GM21619 (cell line): ENCODE results near the gene DUS2.
"Not testable (repeated sequence)": the region's sequence is repeated elsewhere in the genome, so short reads cannot be mapped to it uniquely, and the experiment has no call there.

Experiments used
- ATAC-seq: cut with Tn5 transposase; IDR thresholded peaks from one replicate; pipeline ENCODE4 v1.9.1; 2021; ENCODE audit not compliant: unreplicated experiment

The DUS2 gene

DNA sequence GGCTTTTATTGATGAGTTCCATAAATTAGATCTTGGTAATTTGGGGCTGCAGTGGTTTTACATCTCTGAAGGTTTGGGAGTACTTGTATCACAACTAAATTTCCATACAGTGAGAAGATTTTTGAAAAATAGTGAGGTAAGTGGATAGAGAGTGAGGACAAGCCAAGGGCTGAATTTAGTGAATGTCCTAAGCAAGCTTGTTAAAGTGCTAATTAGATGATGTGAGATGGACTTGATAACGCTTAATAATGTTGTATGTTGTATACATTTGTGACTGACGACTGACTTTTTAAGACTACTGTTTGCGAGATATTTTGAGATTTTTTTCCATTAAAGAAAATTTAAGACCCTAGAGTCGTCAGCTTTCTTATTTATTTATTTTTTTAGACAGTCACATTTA, 66.0 kb downstream of the DUS2 start:
- ATAC-seq, result no peak

GRCh38 chr16:68090130-68090529, 67.0 kb downstream of the DUS2 start:
- ATAC-seq, result no peak

DNA sequence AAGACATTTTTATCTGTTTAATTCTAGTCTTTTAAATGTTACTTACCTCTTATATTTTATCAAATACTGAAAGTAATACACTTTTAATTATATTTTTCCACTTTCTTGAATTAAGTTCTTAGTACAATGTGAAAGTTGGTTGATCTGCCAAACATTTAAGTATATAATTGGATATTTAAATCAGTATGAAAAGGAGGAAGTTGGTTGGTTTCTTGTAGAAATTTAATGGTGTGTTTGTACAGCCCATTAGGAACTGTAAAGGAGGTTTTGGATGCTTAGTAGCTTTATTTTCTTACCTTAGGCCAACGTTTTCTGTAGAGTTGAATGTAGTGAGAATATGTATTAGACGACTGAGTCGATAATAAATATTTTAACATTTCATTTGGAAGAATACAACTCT, 67.4 kb downstream of the DUS2 start:
- no peak for ATAC-seq

DNA sequence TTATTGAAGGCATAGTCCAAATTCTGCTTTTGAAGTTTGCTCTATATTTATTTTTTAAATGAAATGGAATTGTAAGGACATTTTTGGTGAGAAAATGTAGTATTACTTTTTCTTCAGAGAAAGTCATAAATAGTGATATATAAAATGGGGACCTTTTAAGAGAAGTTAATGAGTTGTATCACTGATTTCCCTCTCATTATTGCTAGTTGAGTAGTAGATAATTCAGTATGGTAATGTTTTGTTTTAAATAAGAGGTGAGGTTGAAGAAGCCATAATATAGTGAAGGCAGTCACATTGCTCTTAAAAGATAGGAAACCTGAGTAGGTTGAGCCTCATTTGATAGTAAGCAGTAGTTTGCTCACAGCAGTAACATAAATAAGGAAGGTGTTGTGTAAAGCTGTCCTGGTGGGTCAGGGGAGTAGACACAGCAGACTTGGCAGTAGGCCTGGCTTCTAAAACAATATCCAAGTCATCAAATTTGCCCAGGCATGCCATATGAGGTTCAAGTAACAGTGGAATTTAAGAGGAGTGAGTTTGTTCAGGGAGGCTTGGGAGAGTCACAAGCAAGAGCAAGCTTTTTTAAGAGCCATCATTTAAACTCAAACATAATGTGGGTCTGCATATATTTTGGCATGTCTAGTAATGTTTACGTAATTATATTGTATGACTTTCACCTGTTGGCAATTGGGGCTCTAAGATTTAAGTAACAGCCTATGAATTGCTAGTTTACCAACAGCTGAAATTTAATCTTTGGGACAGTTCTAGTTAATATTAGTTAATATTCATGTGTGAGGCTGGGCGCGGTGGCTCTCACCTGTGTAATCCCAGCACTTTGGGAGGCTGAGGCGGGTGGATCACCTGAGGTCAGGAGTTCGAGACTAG, 68.5 kb downstream of the DUS2 start:
- no peak for ATAC-seq

- ATAC-seq, result not testable (repeated sequence)
Measured at GRCh38 chr16:68092275-68092674, 69.2 kb downstream of the DUS2 start.

DNA sequence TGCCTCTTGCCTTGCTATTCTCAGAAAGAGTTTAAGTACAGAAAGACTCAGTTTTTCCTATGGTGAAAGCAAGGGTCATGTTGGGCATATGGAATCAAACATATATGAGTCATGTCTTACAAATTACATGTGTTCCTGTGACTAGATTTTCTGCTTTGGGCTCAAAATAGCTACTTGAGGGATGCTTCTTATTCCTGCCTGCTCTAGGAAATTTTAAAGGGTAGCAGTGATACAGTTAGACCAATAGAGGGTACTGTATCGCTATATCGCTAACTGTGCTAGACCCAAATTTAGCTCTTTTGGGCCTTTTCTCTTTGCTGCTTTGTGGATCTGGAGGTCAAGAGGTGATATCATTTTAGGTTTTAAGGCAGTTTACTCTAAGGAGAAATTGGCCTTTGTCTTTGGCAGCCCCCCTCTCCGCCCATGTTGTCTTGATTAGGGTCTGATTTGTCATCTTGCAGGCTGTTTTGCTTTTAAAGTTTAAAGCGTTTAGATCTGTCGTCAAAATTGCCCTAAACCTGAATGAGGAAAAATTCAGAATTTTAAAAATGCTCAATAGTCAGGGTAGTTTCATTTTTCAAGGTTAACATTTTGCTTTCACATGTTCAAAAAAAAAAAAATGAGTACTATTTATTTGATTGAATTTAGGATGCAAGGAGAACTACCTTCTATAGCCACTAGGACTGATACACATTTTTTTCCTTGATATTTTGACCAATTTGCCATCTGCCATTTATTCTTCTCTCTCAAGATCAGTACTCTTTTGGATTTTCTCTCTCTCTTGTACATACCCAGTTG, 70.9 kb downstream of the DUS2 start:
- ATAC-seq, result no peak

DNA sequence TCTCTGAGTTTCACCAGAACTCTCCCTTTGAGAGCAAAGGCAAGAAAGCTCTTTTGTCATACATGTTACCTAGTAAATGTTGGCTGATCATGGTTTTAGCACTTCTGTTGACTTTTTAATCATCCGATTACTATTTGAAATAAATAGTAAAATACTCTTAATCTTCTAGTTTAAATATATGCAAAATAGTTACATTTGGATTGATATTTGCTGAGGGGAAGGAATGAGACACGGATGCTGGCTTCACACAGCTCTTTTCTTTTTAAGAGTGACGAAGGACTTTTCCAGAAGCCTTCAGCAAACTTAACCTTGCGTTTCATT, 71.5 kb downstream of the DUS2 start:
- ATAC-seq, result no peak

- no peak for ATAC-seq
Measured at GRCh38 chr16:68096491-68096890, 73.4 kb downstream of the DUS2 start.

DNA sequence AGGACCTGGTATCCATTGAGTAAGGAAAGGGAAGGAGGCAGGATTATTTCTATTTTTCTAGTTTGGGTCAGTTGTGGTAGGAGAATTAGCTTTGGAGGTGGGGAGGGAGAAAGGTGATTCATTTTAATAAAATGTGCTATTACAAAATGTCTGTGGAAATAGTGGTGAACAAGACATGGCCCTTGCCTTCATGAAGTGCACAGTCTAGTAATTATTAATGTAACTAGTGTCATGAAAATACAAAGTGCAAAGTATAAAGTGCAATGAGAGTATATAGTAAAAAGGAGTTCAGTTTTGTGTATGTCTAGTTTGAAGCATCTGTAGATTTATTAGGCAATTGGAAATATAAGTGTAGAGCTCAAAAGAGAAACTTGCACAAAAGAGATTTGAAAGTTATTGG, 74.0 kb downstream of the DUS2 start:
- no peak for ATAC-seq

DNA sequence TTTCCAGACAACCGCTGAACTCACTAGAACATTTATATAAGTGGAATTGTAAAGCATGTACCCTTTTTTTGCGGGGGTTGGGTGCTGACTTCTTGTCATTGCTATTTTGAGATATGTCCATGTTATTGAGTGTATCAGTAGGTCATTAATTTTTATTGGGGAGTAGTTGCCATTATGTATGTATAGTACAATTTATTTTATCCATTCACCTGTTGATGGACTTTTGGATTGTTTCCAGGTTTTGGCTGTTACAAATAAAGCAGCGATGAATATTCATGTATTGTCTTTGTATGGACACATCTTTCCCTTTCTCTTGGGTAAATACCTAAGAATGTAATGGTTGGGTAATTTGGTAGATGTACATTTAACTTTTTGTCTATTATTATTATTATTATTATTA, 74.8 kb downstream of the DUS2 start:
- no peak for ATAC-seq

- no peak for ATAC-seq
Measured at GRCh38 chr16:68100488-68100887, 77.4 kb downstream of the DUS2 start.

GRCh38 chr16:68105611-68106010, 82.5 kb downstream of the DUS2 start:
- no peak for ATAC-seq

DNA sequence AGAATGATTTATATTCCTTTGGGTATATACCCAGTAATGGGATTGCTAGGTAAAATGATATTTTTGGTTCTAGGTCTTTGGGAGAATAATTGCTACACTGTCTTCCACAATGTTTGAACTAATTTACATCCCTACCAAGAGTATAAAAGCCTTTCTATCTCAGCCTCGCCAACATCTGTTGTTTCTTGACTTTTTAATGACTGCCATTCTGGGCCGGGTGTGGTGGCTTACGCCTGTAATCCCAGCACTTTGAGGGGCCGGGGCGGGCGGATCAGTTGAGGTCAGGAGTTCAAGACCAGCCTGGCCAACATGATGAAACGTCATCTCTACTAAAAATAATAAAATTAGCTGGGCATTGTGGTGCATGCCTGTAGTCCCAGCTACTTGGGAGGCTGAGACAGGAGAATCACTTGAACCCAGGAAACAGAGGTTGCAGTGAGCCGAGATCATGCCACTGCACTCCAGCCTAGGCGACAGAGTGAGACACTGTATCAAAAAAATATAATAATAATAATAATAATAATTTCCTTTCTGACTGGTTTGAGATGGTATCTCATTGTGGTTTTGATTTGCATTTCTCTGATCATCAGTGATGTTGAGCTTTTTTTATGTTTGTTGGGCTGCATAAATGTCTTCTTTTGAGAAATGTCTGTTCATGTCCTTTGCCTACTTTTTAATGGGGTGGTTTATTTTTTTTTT, 84.3 kb downstream of the DUS2 start:
- not testable (repeated sequence) for ATAC-seq

- ATAC-seq, result not testable (repeated sequence)
Measured at GRCh38 chr16:68109156-68109555, 86.1 kb downstream of the DUS2 start.

DNA sequence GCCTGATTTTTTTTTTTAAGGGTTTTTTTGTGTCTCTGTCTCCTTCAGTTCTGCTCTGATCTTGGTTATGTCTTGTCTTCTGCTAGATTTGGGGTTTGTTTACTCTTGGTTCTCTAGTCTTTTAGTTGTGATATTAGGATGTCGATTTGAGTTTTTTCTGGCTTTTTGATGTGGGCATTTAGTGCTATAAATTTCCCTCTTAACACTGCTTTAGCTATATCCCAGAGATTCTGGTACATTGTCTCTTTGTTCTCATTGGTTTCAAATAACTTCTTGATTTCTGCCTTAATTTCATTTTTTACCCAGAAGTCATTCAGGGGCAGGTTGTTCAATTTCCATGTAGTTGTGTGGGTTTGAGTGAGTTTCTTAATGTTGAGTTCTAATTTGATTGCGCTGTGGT, 87.5 kb downstream of the DUS2 start:
- not testable (repeated sequence) for ATAC-seq

- no peak for ATAC-seq
Measured at GRCh38 chr16:68111379-68111778, 88.3 kb downstream of the DUS2 start.

DNA sequence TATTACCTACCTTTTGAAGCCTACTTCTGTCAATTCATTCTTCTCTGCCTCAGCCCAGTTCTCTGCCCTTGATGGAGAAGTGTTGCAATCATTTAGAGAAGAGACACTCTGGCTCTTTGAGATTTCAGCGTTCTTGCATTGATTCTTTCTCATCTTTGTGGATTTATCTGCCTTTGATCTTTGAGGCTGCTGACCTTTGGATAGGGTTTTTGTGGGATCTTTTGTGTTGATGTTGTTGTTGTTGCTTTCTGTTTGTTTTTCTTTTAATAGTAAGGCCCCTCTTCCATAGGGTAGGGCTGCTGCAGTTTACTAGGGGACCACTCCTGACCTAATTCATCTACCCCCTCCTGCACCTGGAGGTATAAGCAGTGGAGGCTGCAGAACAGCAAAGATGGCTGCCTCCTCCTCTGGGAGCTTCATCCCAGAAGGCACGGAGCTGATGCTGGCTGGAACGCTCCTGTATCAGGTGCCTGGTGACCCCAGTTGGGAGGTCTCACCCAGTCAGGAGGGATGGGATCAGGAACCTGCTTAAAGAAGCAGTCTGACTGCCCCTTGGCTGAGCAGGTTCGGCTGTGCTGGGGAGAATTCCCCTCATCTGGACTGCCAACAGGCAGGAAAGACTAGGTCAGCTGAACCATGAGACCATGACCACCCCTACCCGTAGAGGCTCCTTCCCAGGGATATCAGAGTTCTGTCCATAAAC, 90.1 kb downstream of the DUS2 start:
- no peak for ATAC-seq

GRCh38 chr16:68113765-68114240, 90.7 kb downstream of the DUS2 start:
- no peak for ATAC-seq

GRCh38 chr16:68114939-68115338, 91.9 kb downstream of the DUS2 start:
- ATAC-seq, result not testable (repeated sequence)

DNA sequence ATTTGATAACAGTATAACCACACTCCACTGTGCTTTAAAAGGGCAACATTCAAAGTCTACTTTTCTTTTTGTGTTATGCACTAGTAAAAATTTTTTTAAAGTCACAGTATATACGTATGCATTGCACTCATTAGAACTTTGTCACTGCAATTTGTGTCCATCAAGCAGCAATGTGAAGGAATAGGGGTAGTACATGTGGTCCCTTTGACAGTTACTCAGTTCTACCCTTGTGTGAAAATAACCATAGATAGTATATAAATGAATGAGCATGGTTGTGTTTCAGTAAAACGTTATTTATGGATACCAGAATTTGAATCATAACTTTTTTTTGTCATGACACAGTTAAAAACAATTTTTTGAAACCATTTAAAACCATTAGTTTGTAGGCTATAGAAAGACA, 92.8 kb downstream of the DUS2 start:
- ATAC-seq, result no peak
